ENCODE measurements around the gene SWSAP1.

DNA sequence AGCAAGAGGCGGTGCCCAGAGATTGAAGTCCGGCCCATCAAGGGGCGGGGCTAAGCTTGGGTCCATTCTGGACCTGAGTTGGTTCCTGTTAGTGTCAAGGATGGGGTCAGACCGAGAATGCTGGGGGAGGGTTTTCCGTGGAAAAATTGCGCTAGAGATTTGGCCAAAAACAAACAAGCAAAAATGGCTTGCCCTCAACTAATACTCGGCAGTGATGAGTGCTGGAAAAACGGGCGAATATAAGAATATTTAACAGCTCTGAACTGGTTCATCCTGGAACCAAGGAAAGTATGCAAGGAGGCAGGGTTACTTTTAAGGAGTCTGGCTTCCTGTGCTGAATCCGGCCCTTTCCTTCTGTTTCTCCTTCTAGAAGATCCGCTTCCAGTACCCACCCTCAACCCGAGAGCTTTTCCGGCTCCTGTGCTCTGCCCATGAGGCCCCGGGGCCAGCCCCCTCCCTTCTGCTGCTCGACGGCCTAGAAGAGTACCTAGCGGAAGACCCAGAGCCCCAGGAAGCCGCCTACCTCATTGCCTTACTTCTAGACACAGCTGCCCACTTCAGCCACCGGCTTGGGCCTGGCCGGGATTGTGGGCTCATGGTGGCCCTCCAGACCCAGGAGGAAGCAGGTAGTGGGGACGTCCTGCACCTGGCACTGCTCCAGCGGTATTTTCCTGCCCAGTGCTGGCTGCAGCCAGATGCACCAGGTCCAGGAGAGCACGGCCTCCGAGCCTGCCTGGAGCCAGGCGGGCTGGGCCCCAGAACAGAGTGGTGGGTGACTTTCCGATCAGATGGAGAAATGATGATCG lies 880 bp downstream of the SWSAP1 start:
- TF ChIP-seq, protein P1, sequence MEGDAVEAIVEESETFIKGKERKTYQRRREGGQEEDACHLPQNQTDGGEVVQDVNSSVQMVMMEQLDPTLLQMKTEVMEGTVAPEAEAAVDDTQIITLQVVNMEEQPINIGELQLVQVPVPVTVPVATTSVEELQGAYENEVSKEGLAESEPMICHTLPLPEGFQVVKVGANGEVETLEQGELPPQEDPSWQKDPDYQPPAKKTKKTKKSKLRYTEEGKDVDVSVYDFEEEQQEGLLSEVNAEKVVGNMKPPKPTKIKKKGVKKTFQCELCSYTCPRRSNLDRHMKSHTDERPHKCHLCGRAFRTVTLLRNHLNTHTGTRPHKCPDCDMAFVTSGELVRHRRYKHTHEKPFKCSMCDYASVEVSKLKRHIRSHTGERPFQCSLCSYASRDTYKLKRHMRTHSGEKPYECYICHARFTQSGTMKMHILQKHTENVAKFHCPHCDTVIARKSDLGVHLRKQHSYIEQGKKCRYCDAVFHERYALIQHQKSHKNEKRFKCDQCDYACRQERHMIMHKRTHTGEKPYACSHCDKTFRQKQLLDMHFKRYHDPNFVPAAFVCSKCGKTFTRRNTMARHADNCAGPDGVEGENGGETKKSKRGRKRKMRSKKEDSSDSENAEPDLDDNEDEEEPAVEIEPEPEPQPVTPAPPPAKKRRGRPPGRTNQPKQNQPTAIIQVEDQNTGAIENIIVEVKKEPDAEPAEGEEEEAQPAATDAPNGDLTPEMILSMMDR (IDR thresholded peaks at IDR 0.05; ENCODE audit: insufficient read depth, low read depth, low read length), result no peak
- no peak for TF ChIP-seq EZH2 (IDR thresholded peaks at IDR 0.05; ENCODE audit: insufficient read depth, low read length)

Measured in astrocyte (in vitro differentiated cells and primary cell).